Measurements from ENCODE around the gene ABHD8. TPM values are rescaled to one million over a fixed set of nuclear protein-coding genes. Genes with fewer than 3 reads are reported as not detected.

The ABHD8 gene
- total and polyA plus RNA-seq, 2 of the 13 experiments (the other 11 are each of a cell fraction or from before 2014, with no cell fraction given) = 6.3 to 7.2 TPM

DNA sequence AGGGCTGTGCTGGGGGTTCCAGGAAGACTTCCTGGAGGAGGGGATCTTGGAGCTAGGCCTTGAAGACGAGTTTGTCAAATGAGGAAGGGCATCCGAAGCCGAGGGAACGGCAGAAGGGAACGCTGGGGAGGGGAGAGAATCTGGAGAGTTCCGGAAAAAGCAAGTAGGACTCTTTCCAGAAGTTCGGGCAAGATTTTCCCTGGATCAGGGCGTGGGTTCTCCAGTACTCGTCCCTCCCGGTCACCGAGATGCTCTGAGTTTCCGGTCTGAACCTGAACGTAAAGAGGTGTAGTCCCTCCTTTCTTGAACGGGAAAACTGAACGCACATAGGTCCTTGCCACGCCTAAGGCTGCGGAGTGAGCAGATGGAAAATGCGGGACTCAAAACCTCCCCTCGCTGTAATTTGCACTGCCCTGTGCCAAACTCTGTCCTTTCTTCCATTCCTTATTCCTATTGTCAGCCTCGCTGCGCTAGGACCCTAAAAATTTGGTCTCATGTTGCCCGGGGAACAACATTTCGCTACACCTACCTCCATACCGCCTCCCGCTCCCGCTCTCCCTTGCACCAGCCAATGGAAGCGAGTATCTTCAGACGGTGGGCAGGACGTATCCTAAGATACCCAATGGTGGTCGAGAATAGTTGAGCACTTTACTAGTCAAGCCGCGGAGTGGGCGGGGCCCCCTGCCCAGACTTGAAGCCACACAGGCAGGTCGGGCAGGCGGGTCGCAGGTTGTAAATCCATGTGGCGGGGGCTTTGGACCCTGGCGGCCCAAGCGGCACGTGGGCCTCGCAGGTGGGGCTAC, 33.8 kb upstream of the ABHD8 start, which contains the start of gene GTPBP3 (continued):
- no peak for TF ChIP-seq ZNF296 (CRISPR knock-in tag; conservative IDR thresholded peaks at IDR 0.05)
- TF ChIP-seq POLR2A (IDR thresholded peaks at IDR 0.05; ENCODE audit: insufficient read depth in 1 of 2, low read depth in 2 of 2, low read length in 2 of 2) = peak; percentile 54 to 89
- TF ChIP-seq NFATC3 (CRISPR knock-in tag; IDR thresholded peaks at IDR 0.05) = peak; percentile 77; the same call in 1 of the 2 replicates
- no peak for TF ChIP-seq ZNF329 (CRISPR knock-in tag; IDR thresholded peaks at IDR 0.05; ENCODE audit: low read depth)
- no peak for TF ChIP-seq ARNT (IDR thresholded peaks at IDR 0.05)
- no peak for TF ChIP-seq CHD4 (IDR thresholded peaks at IDR 0.05; ENCODE audit: borderline replicate concordance, low read length)
- peak; percentile 94 for TF ChIP-seq ZHX2 (IDR thresholded peaks at IDR 0.05; ENCODE audit: low read depth)
- no peak for TF ChIP-seq ZHX2 (CRISPR knock-in tag; IDR thresholded peaks at IDR 0.05; ENCODE audit: borderline replicate concordance)
- TF ChIP-seq, protein P1, sequence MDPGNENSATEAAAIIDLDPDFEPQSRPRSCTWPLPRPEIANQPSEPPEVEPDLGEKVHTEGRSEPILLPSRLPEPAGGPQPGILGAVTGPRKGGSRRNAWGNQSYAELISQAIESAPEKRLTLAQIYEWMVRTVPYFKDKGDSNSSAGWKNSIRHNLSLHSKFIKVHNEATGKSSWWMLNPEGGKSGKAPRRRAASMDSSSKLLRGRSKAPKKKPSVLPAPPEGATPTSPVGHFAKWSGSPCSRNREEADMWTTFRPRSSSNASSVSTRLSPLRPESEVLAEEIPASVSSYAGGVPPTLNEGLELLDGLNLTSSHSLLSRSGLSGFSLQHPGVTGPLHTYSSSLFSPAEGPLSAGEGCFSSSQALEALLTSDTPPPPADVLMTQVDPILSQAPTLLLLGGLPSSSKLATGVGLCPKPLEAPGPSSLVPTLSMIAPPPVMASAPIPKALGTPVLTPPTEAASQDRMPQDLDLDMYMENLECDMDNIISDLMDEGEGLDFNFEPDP (CRISPR knock-in tag; conservative IDR thresholded peaks at IDR 0.05) = no peak
- peak; percentile 43; the same call in 1 of the 2 replicates for TF ChIP-seq NKX3-1 (CRISPR knock-in tag; IDR thresholded peaks at IDR 0.05)
- TF ChIP-seq SP2 (CRISPR knock-in tag; IDR thresholded peaks at IDR 0.05) = peak; percentile 97
- TF ChIP-seq SALL1 (CRISPR knock-in tag; IDR thresholded peaks at IDR 0.05) = peak; percentile 51
- TF ChIP-seq BORCS8-MEF2B (CRISPR knock-in tag; IDR thresholded peaks at IDR 0.05) = peak; percentile 77; the same call in 1 of the 2 replicates
- TF ChIP-seq ZNF773 (CRISPR knock-in tag; IDR thresholded peaks at IDR 0.05; ENCODE audit: borderline replicate concordance) = no peak
- 0 out of 2 replicates have a peak, but pooled peaks have one; percentile 57 for TF ChIP-seq CENPBD1 (CRISPR knock-in tag; IDR thresholded peaks at IDR 0.05; ENCODE audit: borderline replicate concordance, low read depth)
- peak; percentile 21; the same call in 1 of the 2 replicates for TF ChIP-seq SRY (CRISPR knock-in tag; IDR thresholded peaks at IDR 0.05)
- TF ChIP-seq ZNF574 (CRISPR knock-in tag; IDR thresholded peaks at IDR 0.05) = peak; percentile 82
- TF ChIP-seq THYN1 (CRISPR knock-in tag; IDR thresholded peaks at IDR 0.05; ENCODE audit: borderline replicate concordance, low read depth) = no peak
- TF ChIP-seq ZKSCAN8 (CRISPR knock-in tag; IDR thresholded peaks at IDR 0.05; ENCODE audit: borderline replicate concordance) = 0 out of 2 replicates have a peak, but pooled peaks have one; percentile 70
- no peak for TF ChIP-seq JUND (CRISPR knock-in tag; IDR thresholded peaks at IDR 0.05)
